ENCODE data around the gene SPOUT1.
"Not testable (repeated sequence)": the region's sequence is repeated elsewhere in the genome, so short reads cannot be mapped to it uniquely, and the experiment has no call there.

Gene SPOUT1

GRCh38 chr9:128809036-128809599, 20.5 kb downstream of the SPOUT1 start:
- TF ChIP-seq POLR2A (IDR thresholded peaks at IDR 0.05; ENCODE audit: low read depth, low read length), result no peak
- DNase-seq (ENCODE audit: insufficient read length, low spot score) (no peak), FAIRE-seq (no peak)

GRCh38 chr9:128808543-128808942, 21.1 kb downstream of the SPOUT1 start:
- no peak for TF ChIP-seq POLR2A (IDR thresholded peaks at IDR 0.05; ENCODE audit: low read depth, low read length)
- FAIRE-seq (no peak), DNase-seq (ENCODE audit: insufficient read length, low spot score) (no peak)

GRCh38 chr9:128807827-128808226, 21.8 kb downstream of the SPOUT1 start:
- no peak for FAIRE-seq
- TF ChIP-seq POLR2A (IDR thresholded peaks at IDR 0.05; ENCODE audit: low read depth, low read length), result no peak
- DNase-seq (ENCODE audit: insufficient read length, low spot score), result no peak

GRCh38 chr9:128805661-128806060, 23.9 kb downstream of the SPOUT1 start:
- FAIRE-seq, result no peak
- DNase-seq (ENCODE audit: insufficient read length, low spot score), result no peak
- TF ChIP-seq POLR2A (IDR thresholded peaks at IDR 0.05; ENCODE audit: low read depth, low read length), result no peak

- DNase-seq (ENCODE audit: insufficient read length, low spot score), result no peak
- TF ChIP-seq POLR2A (IDR thresholded peaks at IDR 0.05; ENCODE audit: low read depth, low read length), result no peak
- no peak for FAIRE-seq
Observed at GRCh38 chr9:128802482-128802881, 27.1 kb downstream of the SPOUT1 start.

GRCh38 chr9:128800061-128800460, 29.5 kb downstream of the SPOUT1 start:
- FAIRE-seq (no peak), DNase-seq (ENCODE audit: insufficient read length, low spot score) (no peak)
- no peak for TF ChIP-seq POLR2A (IDR thresholded peaks at IDR 0.05; ENCODE audit: low read depth, low read length)

- TF ChIP-seq POLR2A (IDR thresholded peaks at IDR 0.05; ENCODE audit: low read depth, low read length), result no peak
- no peak for DNase-seq (ENCODE audit: insufficient read length, low spot score)
- no peak for FAIRE-seq
Observed at GRCh38 chr9:128798896-128799295, 30.7 kb downstream of the SPOUT1 start.

- not testable (repeated sequence) for FAIRE-seq; DNase-seq (ENCODE audit: insufficient read length, low spot score)
Observed at GRCh38 chr9:128794961-128795360, 34.6 kb downstream of the SPOUT1 start.

- no peak for DNase-seq (ENCODE audit: insufficient read length, low spot score)
- no peak for TF ChIP-seq POLR2A (IDR thresholded peaks at IDR 0.05; ENCODE audit: low read depth, low read length)
- FAIRE-seq, result no peak
Observed at GRCh38 chr9:128792978-128793686, 36.5 kb downstream of the SPOUT1 start.

GRCh38 chr9:128792134-128792533, 37.5 kb downstream of the SPOUT1 start:
- TF ChIP-seq POLR2A (IDR thresholded peaks at IDR 0.05; ENCODE audit: low read depth, low read length), result no peak
- FAIRE-seq, result no peak
- no peak for DNase-seq (ENCODE audit: insufficient read length, low spot score)

- no peak for FAIRE-seq
- DNase-seq (ENCODE audit: insufficient read length, low spot score), result no peak
- no peak for TF ChIP-seq POLR2A (IDR thresholded peaks at IDR 0.05; ENCODE audit: low read depth, low read length)
Observed at GRCh38 chr9:128790536-128790935, 39.1 kb downstream of the SPOUT1 start.

- FAIRE-seq (no peak), DNase-seq (ENCODE audit: insufficient read length, low spot score) (no peak)
- TF ChIP-seq POLR2A (IDR thresholded peaks at IDR 0.05; ENCODE audit: low read depth, low read length), result no peak
Observed at GRCh38 chr9:128788445-128788844, 41.1 kb downstream of the SPOUT1 start.

GRCh38 chr9:128787659-128788058, 41.9 kb downstream of the SPOUT1 start:
- DNase-seq (ENCODE audit: insufficient read length, low spot score) (peak; percentile 32), FAIRE-seq (no peak)
- TF ChIP-seq POLR2A (IDR thresholded peaks at IDR 0.05; ENCODE audit: low read depth, low read length), result no peak

- no peak for FAIRE-seq
- TF ChIP-seq POLR2A (IDR thresholded peaks at IDR 0.05; ENCODE audit: low read depth, low read length), result peak; percentile 80
- DNase-seq (ENCODE audit: insufficient read length, low spot score), result peak; percentile 95
Observed at GRCh38 chr9:128786681-128787601, 42.7 kb downstream of the SPOUT1 start, which contains the start of gene TBC1D13. TSS of gene TBC1D13 (plus strand) at chr9:128787253. CDS start at chr9:128787354, 101 bp downstream.
